GM19025 (cell line): ENCODE data around the gene CELSR2.

Experiments
- ATAC-seq: cut with Tn5 transposase; IDR thresholded peaks from one replicate; pipeline ENCODE4 v1.9.1; 2021; ENCODE audit warnings: mild to moderate bottlenecking, low read depth, moderate library complexity; ENCODE audit not compliant: unreplicated experiment

The CELSR2 gene

GRCh38 chr1:109251277-109252166 lies 2.2 kb downstream of the CELSR2 start:
- no peak for ATAC-seq

- no peak for ATAC-seq
Measured at GRCh38 chr1:109252167-109252892, 3.0 kb downstream of the CELSR2 start.

GRCh38 chr1:109252893-109253802 lies 3.8 kb downstream of the CELSR2 start:
- no peak for ATAC-seq

- ATAC-seq, result no peak
Measured at GRCh38 chr1:109253803-109254620, 4.7 kb downstream of the CELSR2 start.

- ATAC-seq, result no peak
Measured at GRCh38 chr1:109254621-109255096, 5.3 kb downstream of the CELSR2 start.

GRCh38 chr1:109255097-109255651 lies 5.8 kb downstream of the CELSR2 start:
- no peak for ATAC-seq

- no peak for ATAC-seq
Measured at GRCh38 chr1:109255678-109256077, 6.3 kb downstream of the CELSR2 start.

GRCh38 chr1:109256085-109256484 lies 6.7 kb downstream of the CELSR2 start:
- ATAC-seq, result no peak

- ATAC-seq, result no peak
Measured at GRCh38 chr1:109256971-109257681, 7.8 kb downstream of the CELSR2 start.

GRCh38 chr1:109257682-109258421 lies 8.5 kb downstream of the CELSR2 start:
- no peak for ATAC-seq

GRCh38 chr1:109258481-109259466 lies 9.4 kb downstream of the CELSR2 start:
- ATAC-seq, result no peak

GRCh38 chr1:109259674-109260557 lies 10.6 kb downstream of the CELSR2 start:
- no peak for ATAC-seq

- ATAC-seq, result no peak
Measured at GRCh38 chr1:109261006-109261405, 11.7 kb downstream of the CELSR2 start.

GRCh38 chr1:109261578-109261977 lies 12.2 kb downstream of the CELSR2 start:
- no peak for ATAC-seq

GRCh38 chr1:109262231-109263055 lies 13.1 kb downstream of the CELSR2 start:
- ATAC-seq, result no peak
